Measurements from ENCODE around the gene TDRD7.

TDRD7 gene

DNA sequence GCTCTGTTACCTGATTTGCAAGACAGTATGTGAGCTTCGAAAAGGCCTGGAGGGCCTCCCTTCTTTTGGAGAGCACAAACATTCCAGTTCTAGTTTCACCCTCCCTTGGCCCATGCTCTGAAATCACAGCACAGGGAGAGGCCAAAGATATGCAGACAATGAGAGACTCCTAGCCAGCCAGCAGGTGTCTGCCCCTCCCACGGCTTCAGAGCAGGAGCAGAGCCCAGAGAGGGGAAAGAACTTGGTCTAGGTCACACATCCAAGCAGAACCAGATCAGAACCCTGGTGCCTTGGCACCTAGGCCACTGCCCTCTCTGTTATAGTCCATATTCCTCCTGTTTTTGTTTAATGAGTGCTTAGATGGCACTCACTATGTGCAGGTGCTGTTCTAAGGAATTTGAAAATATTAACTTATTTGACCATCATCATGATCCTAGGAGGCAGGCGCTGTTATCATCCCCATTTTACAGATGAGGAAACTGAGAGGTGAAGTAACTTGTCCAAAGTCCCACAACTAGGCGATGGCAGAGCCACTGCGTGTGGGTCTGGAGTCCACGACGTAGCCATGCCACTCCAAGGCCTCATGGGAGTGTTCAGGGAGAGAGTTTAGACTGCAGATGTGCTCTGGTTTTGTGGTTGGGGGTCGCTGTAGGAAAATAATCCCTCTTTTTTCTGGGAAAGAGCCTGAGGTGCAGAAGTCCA is 116.8 kb downstream of the TDRD7 start:
- Histone ChIP-seq H3K27ac (ENCODE audit: low read depth, low read length, poor library complexity, severe bottlenecking) (no peak overlapping the region), H3K9ac (ENCODE audit: low read length) (no peak overlapping the region), H3K79me2 (ENCODE audit: insufficient read depth, low read length) (no peaks in the 10 kb centered on the region), H3K4me3 (ENCODE audit: low read depth, low read length, poor library complexity, severe bottlenecking) (no peak overlapping the region), H3K36me3 (ENCODE audit: insufficient read depth, low read length) (no peaks in the 10 kb centered on the region), H3K27me3 (ENCODE audit: insufficient read depth, low read length) (peaks cover 4% of the 10 kb centered on the region; the same call in 1 of the 2 replicates), H2AFZ (ENCODE audit: low read length) (no peak overlapping the region), H4K20me1 (ENCODE audit: insufficient read depth, low read length) (no peaks in the 10 kb centered on the region), H3K4me2 (ENCODE audit: low read length) (no peak overlapping the region), H3K9me2 (ENCODE audit: low read depth, low read length) (no peaks in the 10 kb centered on the region), H3K4me1 (ENCODE audit: insufficient read depth, low read length, severe bottlenecking) (no peaks in the 10 kb centered on the region), H3F3A (ENCODE audit: insufficient read depth, low read length) (no peaks in the 10 kb centered on the region), H3K9me3 (ENCODE audit: low read length) (no peaks in the 10 kb centered on the region)
- no peak for TF ChIP-seq EZH2 (IDR thresholded peaks at IDR 0.05; ENCODE audit: borderline replicate concordance, low read length)
- TF ChIP-seq, protein P1, sequence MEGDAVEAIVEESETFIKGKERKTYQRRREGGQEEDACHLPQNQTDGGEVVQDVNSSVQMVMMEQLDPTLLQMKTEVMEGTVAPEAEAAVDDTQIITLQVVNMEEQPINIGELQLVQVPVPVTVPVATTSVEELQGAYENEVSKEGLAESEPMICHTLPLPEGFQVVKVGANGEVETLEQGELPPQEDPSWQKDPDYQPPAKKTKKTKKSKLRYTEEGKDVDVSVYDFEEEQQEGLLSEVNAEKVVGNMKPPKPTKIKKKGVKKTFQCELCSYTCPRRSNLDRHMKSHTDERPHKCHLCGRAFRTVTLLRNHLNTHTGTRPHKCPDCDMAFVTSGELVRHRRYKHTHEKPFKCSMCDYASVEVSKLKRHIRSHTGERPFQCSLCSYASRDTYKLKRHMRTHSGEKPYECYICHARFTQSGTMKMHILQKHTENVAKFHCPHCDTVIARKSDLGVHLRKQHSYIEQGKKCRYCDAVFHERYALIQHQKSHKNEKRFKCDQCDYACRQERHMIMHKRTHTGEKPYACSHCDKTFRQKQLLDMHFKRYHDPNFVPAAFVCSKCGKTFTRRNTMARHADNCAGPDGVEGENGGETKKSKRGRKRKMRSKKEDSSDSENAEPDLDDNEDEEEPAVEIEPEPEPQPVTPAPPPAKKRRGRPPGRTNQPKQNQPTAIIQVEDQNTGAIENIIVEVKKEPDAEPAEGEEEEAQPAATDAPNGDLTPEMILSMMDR (IDR thresholded peaks at IDR 0.05; ENCODE audit: low read length), result no peak

DNA sequence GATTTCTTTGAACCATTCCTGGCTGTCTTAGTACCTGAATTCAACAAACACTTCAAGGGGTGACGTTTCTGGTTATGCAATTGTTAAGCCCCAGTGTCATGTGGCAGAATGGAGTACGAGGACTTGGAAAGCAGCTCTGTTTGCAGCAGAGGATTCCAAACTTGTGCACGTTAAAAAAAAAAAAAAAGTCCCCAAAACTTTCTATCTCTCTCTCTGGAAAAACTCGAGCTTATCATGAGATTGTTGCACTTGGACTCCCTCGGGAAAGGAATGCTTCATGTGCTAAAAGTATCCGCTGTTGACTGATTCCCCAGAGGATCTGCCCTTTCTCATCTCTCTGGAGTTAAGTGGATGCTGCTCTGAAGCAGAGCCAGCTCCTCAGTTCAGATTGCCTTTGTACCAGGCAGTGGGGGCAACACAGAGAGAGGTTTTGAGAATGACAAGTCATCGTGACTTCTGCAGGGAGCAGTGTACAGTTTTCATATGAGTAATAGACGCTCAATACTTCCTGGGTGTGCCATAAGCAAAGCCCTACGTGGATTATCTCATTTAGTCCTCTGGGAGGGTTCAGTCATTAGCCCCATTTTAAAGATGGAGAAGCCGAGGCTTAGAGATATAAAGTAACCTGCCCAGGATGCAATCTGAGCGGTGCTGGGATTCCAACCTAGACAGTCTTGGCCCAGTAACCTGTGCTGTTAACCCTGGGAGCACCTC is 117.6 kb downstream of the TDRD7 start:
- Histone ChIP-seq H3K27me3 (ENCODE audit: insufficient read depth, low read length) (peaks cover 4% of the 10 kb centered on the region; the same call in 1 of the 2 replicates), H3K4me3 (ENCODE audit: low read depth, low read length, poor library complexity, severe bottlenecking) (no peak overlapping the region), H3F3A (ENCODE audit: insufficient read depth, low read length) (no peaks in the 10 kb centered on the region), H3K79me2 (ENCODE audit: insufficient read depth, low read length) (no peaks in the 10 kb centered on the region), H3K9me3 (ENCODE audit: low read length) (no peaks in the 10 kb centered on the region), H3K9me2 (ENCODE audit: low read depth, low read length) (no peaks in the 10 kb centered on the region), H3K27ac (ENCODE audit: low read depth, low read length, poor library complexity, severe bottlenecking) (no peak overlapping the region), H3K36me3 (ENCODE audit: insufficient read depth, low read length) (no peaks in the 10 kb centered on the region), H3K4me1 (ENCODE audit: insufficient read depth, low read length, severe bottlenecking) (no peaks in the 10 kb centered on the region), H2AFZ (ENCODE audit: low read length) (no peak overlapping the region), H3K4me2 (ENCODE audit: low read length) (no peak overlapping the region), H4K20me1 (ENCODE audit: insufficient read depth, low read length) (no peaks in the 10 kb centered on the region), H3K9ac (ENCODE audit: low read length) (no peak overlapping the region)
- TF ChIP-seq, protein P1 (IDR thresholded peaks at IDR 0.05; ENCODE audit: low read length), result no peak
- TF ChIP-seq EZH2 (IDR thresholded peaks at IDR 0.05; ENCODE audit: borderline replicate concordance, low read length), result no peak

- H3K27me3 ChIP-seq (ENCODE audit: insufficient read depth, low read length), result peaks cover 4% of the 10 kb centered on the region
- no peaks in the 10 kb centered on the region for H4K20me1 ChIP-seq (ENCODE audit: insufficient read depth, low read length)
- TF ChIP-seq, protein P1 (IDR thresholded peaks at IDR 0.05; ENCODE audit: low read length), result no peak
- no peak overlapping the region for H2AFZ ChIP-seq (ENCODE audit: low read length)
- no peaks in the 10 kb centered on the region for H3K9me2 ChIP-seq (ENCODE audit: low read depth, low read length)
- H3K4me2 ChIP-seq (ENCODE audit: low read length), result no peak overlapping the region
- H3K36me3 ChIP-seq (ENCODE audit: insufficient read depth, low read length), result no peaks in the 10 kb centered on the region
- H3K79me2 ChIP-seq (ENCODE audit: insufficient read depth, low read length), result no peaks in the 10 kb centered on the region
- no peaks in the 10 kb centered on the region for H3K9me3 ChIP-seq (ENCODE audit: low read length)
- no peak overlapping the region for H3K27ac ChIP-seq (ENCODE audit: low read depth, low read length, poor library complexity, severe bottlenecking)
- H3K4me3 ChIP-seq (ENCODE audit: low read depth, low read length, poor library complexity, severe bottlenecking), result no peak overlapping the region
- H3F3A ChIP-seq (ENCODE audit: insufficient read depth, low read length), result no peaks in the 10 kb centered on the region
- H3K4me1 ChIP-seq (ENCODE audit: insufficient read depth, low read length, severe bottlenecking), result no peaks in the 10 kb centered on the region
- no peak overlapping the region for H3K9ac ChIP-seq (ENCODE audit: low read length)
These were observed 120.0 kb downstream of the TDRD7 start for GRCh38 chr9:97531888-97532376.

Data from OCI-LY1 (cell line).